ENCODE data around the gene CD48.

DNA sequence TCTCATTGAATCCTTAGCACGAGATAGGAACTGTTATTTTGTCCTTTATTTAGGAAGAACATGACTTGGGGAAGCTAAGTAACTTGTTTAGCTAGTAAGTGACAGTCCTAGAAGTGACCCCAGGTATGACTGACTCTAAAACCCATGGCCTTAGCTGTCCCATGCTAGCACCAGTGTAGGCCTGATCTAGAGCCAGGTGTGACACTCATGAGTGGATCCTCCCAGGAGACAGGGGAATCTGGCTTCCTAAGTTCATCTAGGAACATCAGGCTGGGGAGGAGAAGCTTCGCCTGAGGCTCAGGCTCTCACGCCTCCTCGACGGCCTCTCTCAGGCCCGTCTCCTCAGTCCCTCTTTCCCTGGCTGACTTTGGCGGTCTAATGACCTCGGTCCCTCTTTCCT is 31.2 kb downstream of the CD48 start:
- TF ChIP-seq POLR2AphosphoS5 (IDR thresholded peaks at IDR 0.05; ENCODE audit: low read depth, low read length) (peak; percentile 47), POLR2A (IDR thresholded peaks at IDR 0.05; ENCODE audit: low read depth, low read length) (no peak), TAF1 (IDR thresholded peaks at IDR 0.05; ENCODE audit: borderline replicate concordance, low read depth, low read length) (no peak)
